ENCODE data around the gene RPP25L.

RPP25L gene

GRCh38 chr9:34647651-34648050, 35.8 kb upstream of the RPP25L start:
- Histone ChIP-seq H4K12ac (ENCODE audit: low read depth, low read length) (no peak overlapping the region), H2AFZ (ENCODE audit: insufficient read depth, low read length, poor library complexity) (peak overlapping the region; percentile 26), H4K8ac (ENCODE audit: low read depth, low read length) (no peak overlapping the region), H3K4me1 (ENCODE audit: control insufficient read depth in 1 of 2, insufficient read depth in 2 of 2, low read length in 2 of 2) (peaks cover 39% of the 10 kb centered on the region in 2 experiments), H3K4me2 (ENCODE audit: low read length) (peak overlapping the region; percentile 78), H2BK12ac (ENCODE audit: low read length) (no peak overlapping the region), H3K4ac (ENCODE audit: low read depth, low read length) (peak overlapping the region; percentile 19), H3K18ac (ENCODE audit: low read length) (peak overlapping the region; percentile 44), H4K91ac (ENCODE audit: low read depth, low read length) (no peak overlapping the region), H3K36me3 (ENCODE audit: control insufficient read depth in 1 of 2, insufficient read depth in 2 of 2, low read length in 2 of 2) (peaks cover 15 to 17% of the 10 kb centered on the region in 2 experiments), H3K23ac (ENCODE audit: low read length) (no peak overlapping the region), H3K79me2 (ENCODE audit: control insufficient read depth, insufficient read depth, low read length, poor library complexity) (peaks cover 12% of the 10 kb centered on the region), H3K4me3 (ENCODE audit: low read depth, low read length) (no peak overlapping the region), H2BK120ac (ENCODE audit: insufficient read depth, low read length, poor library complexity) (no peak overlapping the region), H3K9me3 (ENCODE audit: insufficient read depth, low read depth, low read length) (no peaks in the 10 kb centered on the region), H2AK5ac (ENCODE audit: low read length) (no peak overlapping the region), H3K79me1 (ENCODE audit: low read length) (peaks cover 12% of the 10 kb centered on the region), H3K9ac (ENCODE audit: low read length) (no peak overlapping the region), H3K27me3 (ENCODE audit: insufficient read depth, low read length) (no peaks in the 10 kb centered on the region), H3K27ac (ENCODE audit: low read depth, low read length) (no peak overlapping the region), H2BK5ac (ENCODE audit: low read depth, low read length, poor library complexity) (no peak overlapping the region), H3K14ac (ENCODE audit: low read length) (no peak overlapping the region)
- DNase-seq, result no peak
- no CpG with 5 or more reads among the region's 10 CpGs for WGBS (ENCODE audit: extremely low coverage, insufficient coverage, insufficient read length)

GRCh38 chr9:34647084-34647403, 35.1 kb upstream of the RPP25L start:
- peaks cover 15 to 17% of the 10 kb centered on the region in 2 experiments for H3K36me3 ChIP-seq (ENCODE audit: control insufficient read depth in 1 of 2, insufficient read depth in 2 of 2, low read length in 2 of 2)
- H3K23ac ChIP-seq (ENCODE audit: low read length), result no peak overlapping the region
- H3K9ac ChIP-seq (ENCODE audit: low read length), result peak overlapping the region; percentile 62
- peak overlapping the region; percentile 78 for H3K4me2 ChIP-seq (ENCODE audit: low read length)
- no CpG with 5 or more reads among the region's 8 CpGs for WGBS (ENCODE audit: extremely low coverage, insufficient coverage, insufficient read length)
- H3K27me3 ChIP-seq (ENCODE audit: insufficient read depth, low read length), result no peaks in the 10 kb centered on the region
- H4K91ac ChIP-seq (ENCODE audit: low read depth, low read length), result peak overlapping the region; percentile 86
- H2AK5ac ChIP-seq (ENCODE audit: low read length), result peak overlapping the region; percentile 50
- H2BK5ac ChIP-seq (ENCODE audit: low read depth, low read length, poor library complexity), result peak overlapping the region; percentile 23
- peaks cover 12% of the 10 kb centered on the region for H3K79me1 ChIP-seq (ENCODE audit: low read length)
- no peak overlapping the region for H2BK12ac ChIP-seq (ENCODE audit: low read length)
- H3K18ac ChIP-seq (ENCODE audit: low read length), result peak overlapping the region; percentile 87
- H4K8ac ChIP-seq (ENCODE audit: low read depth, low read length), result peak overlapping the region; percentile 89
- H3K9me3 ChIP-seq (ENCODE audit: insufficient read depth, low read depth, low read length), result no peaks in the 10 kb centered on the region
- H3K27ac ChIP-seq (ENCODE audit: low read depth, low read length), result peak overlapping the region; percentile 76
- peaks cover 33% of the 10 kb centered on the region in 2 experiments for H3K4me1 ChIP-seq (ENCODE audit: control insufficient read depth in 1 of 2, insufficient read depth in 2 of 2, low read length in 2 of 2)
- peak overlapping the region; percentile 67 for H3K4ac ChIP-seq (ENCODE audit: low read depth, low read length)
- H4K12ac ChIP-seq (ENCODE audit: low read depth, low read length), result no peak overlapping the region
- H3K14ac ChIP-seq (ENCODE audit: low read length), result peak overlapping the region; percentile 95
- peak overlapping the region; percentile 9 for H2BK120ac ChIP-seq (ENCODE audit: insufficient read depth, low read length, poor library complexity)
- H2AFZ ChIP-seq (ENCODE audit: insufficient read depth, low read length, poor library complexity), result peak overlapping the region; percentile 72
- peaks cover 12% of the 10 kb centered on the region for H3K79me2 ChIP-seq (ENCODE audit: control insufficient read depth, insufficient read depth, low read length, poor library complexity)
- DNase-seq, result no peak
- H3K4me3 ChIP-seq (ENCODE audit: low read depth, low read length), result peak overlapping the region; percentile 81

- Histone ChIP-seq H3K27me3 (ENCODE audit: insufficient read depth, low read length) (no peaks in the 10 kb centered on the region), H4K12ac (ENCODE audit: low read depth, low read length) (peak within 1 kb of the TSS; percentile 70), H3K79me1 (ENCODE audit: low read length) (peaks cover 11% of the 10 kb centered on the region), H2BK120ac (ENCODE audit: insufficient read depth, low read length, poor library complexity) (peak within 1 kb of the TSS; percentile 67), H3K36me3 (ENCODE audit: control insufficient read depth in 1 of 2, insufficient read depth in 2 of 2, low read length in 2 of 2) (peaks cover 15 to 17% of the 10 kb centered on the region in 2 experiments), H3K9me3 (ENCODE audit: insufficient read depth, low read depth, low read length) (no peaks in the 10 kb centered on the region), H2BK12ac (ENCODE audit: low read length) (peak within 1 kb of the TSS; percentile 76), H2BK5ac (ENCODE audit: low read depth, low read length, poor library complexity) (peak within 1 kb of the TSS; percentile 73), H3K4ac (ENCODE audit: low read depth, low read length) (peak within 1 kb of the TSS; percentile 67), H4K91ac (ENCODE audit: low read depth, low read length) (peak within 1 kb of the TSS; percentile 86), H2AK5ac (ENCODE audit: low read length) (peak within 1 kb of the TSS; percentile 50), H3K4me3 (ENCODE audit: low read depth, low read length) (peak within 1 kb of the TSS; percentile 81), H3K18ac (ENCODE audit: low read length) (peak within 1 kb of the TSS; percentile 87), H3K79me2 (ENCODE audit: control insufficient read depth, insufficient read depth, low read length, poor library complexity) (peaks cover 12% of the 10 kb centered on the region), H4K8ac (ENCODE audit: low read depth, low read length) (peak within 1 kb of the TSS; percentile 89), H3K23ac (ENCODE audit: low read length) (no peak within 1 kb of the TSS), H3K27ac (ENCODE audit: low read depth, low read length) (peak within 1 kb of the TSS; percentile 76), H2AFZ (ENCODE audit: insufficient read depth, low read length, poor library complexity) (peak within 1 kb of the TSS; percentile 72), H3K4me2 (ENCODE audit: low read length) (peak within 1 kb of the TSS; percentile 78), H3K4me1 (ENCODE audit: control insufficient read depth in 1 of 2, insufficient read depth in 2 of 2, low read length in 2 of 2) (peaks cover 32 to 33% of the 10 kb centered on the region in 2 experiments), H3K14ac (ENCODE audit: low read length) (peak within 1 kb of the TSS; percentile 95), H3K9ac (ENCODE audit: low read length) (peak within 1 kb of the TSS; percentile 81)
- DNase-seq, result peak; percentile 93 to 95
- WGBS (ENCODE audit: extremely low coverage, insufficient coverage, insufficient read length), result no CpG with 5 or more reads among the region's 43 CpGs
These were observed 34.5 kb upstream of the RPP25L start, which contains the start of gene GALT for GRCh38 chr9:34646211-34647083. Gene GALT, plus strand, starts transcription at chr9:34646675. Its CDS starts 30 bp downstream, at chr9:34646705.

- peak overlapping the region; percentile 60 for H3K27ac ChIP-seq (ENCODE audit: low read depth, low read length)
- peak; percentile 24 to 39 for DNase-seq
These were observed 32.9 kb upstream of the RPP25L start for GRCh38 chr9:34644766-34645314.

More at GRCh38 chr9:34644766-34645314, 32.9 kb upstream of the RPP25L start:
- H4K91ac ChIP-seq (ENCODE audit: low read depth, low read length), result peak overlapping the region; percentile 57
- H4K12ac ChIP-seq (ENCODE audit: low read depth, low read length), result no peak overlapping the region
- no peak overlapping the region for H3K4ac ChIP-seq (ENCODE audit: low read depth, low read length)
- peak overlapping the region; percentile 57 for H2BK120ac ChIP-seq (ENCODE audit: insufficient read depth, low read length, poor library complexity)
- peak overlapping the region; percentile 57 for H4K8ac ChIP-seq (ENCODE audit: low read depth, low read length)
- H3K79me2 ChIP-seq (ENCODE audit: control insufficient read depth, insufficient read depth, low read length, poor library complexity), result peaks cover 12% of the 10 kb centered on the region
- H3K4me1 ChIP-seq (ENCODE audit: control insufficient read depth in 1 of 2, insufficient read depth in 2 of 2, low read length in 2 of 2), result peaks cover 24 to 28% of the 10 kb centered on the region in 2 experiments
- H3K18ac ChIP-seq (ENCODE audit: low read length), result no peak overlapping the region
- peaks cover 11% of the 10 kb centered on the region for H3K79me1 ChIP-seq (ENCODE audit: low read length)
- no peak overlapping the region for H3K9ac ChIP-seq (ENCODE audit: low read length)
- no peak overlapping the region for H2AK5ac ChIP-seq (ENCODE audit: low read length)
- peak overlapping the region; percentile 45 for H2AFZ ChIP-seq (ENCODE audit: insufficient read depth, low read length, poor library complexity)
- no peak overlapping the region for H3K23ac ChIP-seq (ENCODE audit: low read length)
- no peak overlapping the region for H2BK12ac ChIP-seq (ENCODE audit: low read length)
- peak overlapping the region; percentile 3 for H3K4me2 ChIP-seq (ENCODE audit: low read length)
- peaks cover 11 to 15% of the 10 kb centered on the region in 2 experiments for H3K36me3 ChIP-seq (ENCODE audit: control insufficient read depth in 1 of 2, insufficient read depth in 2 of 2, low read length in 2 of 2)
- no peaks in the 10 kb centered on the region for H3K27me3 ChIP-seq (ENCODE audit: insufficient read depth, low read length)
- no peak overlapping the region for H3K14ac ChIP-seq (ENCODE audit: low read length)
- no peaks in the 10 kb centered on the region for H3K9me3 ChIP-seq (ENCODE audit: insufficient read depth, low read depth, low read length)
- peak overlapping the region; percentile 50 for H2BK5ac ChIP-seq (ENCODE audit: low read depth, low read length, poor library complexity)
- no peak overlapping the region for H3K4me3 ChIP-seq (ENCODE audit: low read depth, low read length)

Data from trophoblast cell (in vitro differentiated cells and primary cell).